Neural cell (in vitro differentiated cells): ENCODE results near the gene TIPRL.

Source experiments
- CTCF ChIP-seq: fragments of 450-650 bp; IDR thresholded peaks from 2 replicates; pipeline ENCODE4 v1.5.1; 2014; ENCODE audit warnings: antibody characterized with exemption, mild to moderate bottlenecking, moderate library complexity; ENCODE audit not compliant: poor library complexity, severe bottlenecking
- EP300 ChIP-seq: fragments of 450-650 bp; conservative IDR thresholded peaks from 2 replicates; pipeline ENCODE4 v1.6.1; 2014; ENCODE audit warnings: antibody characterized with exemption, mild to moderate bottlenecking, moderate library complexity; ENCODE audit not compliant: poor library complexity, severe bottlenecking
- EZH2 ChIP-seq: fragments of 200-600, 300-800 bp; shearing (Covaris generic), sonication (generic); IDR thresholded peaks from 2 replicates; pipeline ENCODE4 v1.6.1; 2014; ENCODE audit warnings: antibody characterized with exemption, low read length, borderline replicate concordance, mild to moderate bottlenecking; ENCODE audit not compliant: insufficient read depth, poor library complexity, severe bottlenecking
- TAF1 ChIP-seq: IDR thresholded peaks from 2 replicates; pipeline ENCODE4 v1.6.1; 2012; ENCODE audit warnings: low read depth

- TF ChIP-seq EZH2 = no peak
- TF ChIP-seq EP300 = no peak
- TF ChIP-seq CTCF = no peak
- no peak for TF ChIP-seq TAF1
Measured at GRCh38 chr1:168134642-168135041, 44.1 kb upstream of the TIPRL start.
